GM18517 (cell line): ENCODE data around the gene SLCO2A1.

Experiments
- ATAC-seq: cut with Tn5 transposase; IDR thresholded peaks from one replicate; pipeline ENCODE4 v1.9.1; 2021; ENCODE audit warnings: mild to moderate bottlenecking, moderate library complexity; ENCODE audit not compliant: unreplicated experiment

Gene SLCO2A1

GRCh38 chr3:133935843-133936769, 93.6 kb downstream of the SLCO2A1 start:
- no peak for ATAC-seq

- ATAC-seq: no peak
These were observed 94.5 kb downstream of the SLCO2A1 start for GRCh38 chr3:133934996-133935842.

GRCh38 chr3:133934073-133934970, 95.4 kb downstream of the SLCO2A1 start:
- no peak for ATAC-seq

GRCh38 chr3:133933097-133934024, 96.4 kb downstream of the SLCO2A1 start:
- ATAC-seq: no peak

- ATAC-seq: no peak
These were observed 97.7 kb downstream of the SLCO2A1 start for GRCh38 chr3:133932009-133932408.

GRCh38 chr3:133931084-133931483, 98.6 kb downstream of the SLCO2A1 start:
- ATAC-seq: no peak

GRCh38 chr3:133930341-133930933, 99.3 kb downstream of the SLCO2A1 start:
- no peak for ATAC-seq

- ATAC-seq: no peak
These were observed 100.7 kb downstream of the SLCO2A1 start for GRCh38 chr3:133928903-133929607.

GRCh38 chr3:133928136-133928893, 101.4 kb downstream of the SLCO2A1 start:
- no peak for ATAC-seq

GRCh38 chr3:133927540-133928066, 102.1 kb downstream of the SLCO2A1 start:
- no peak for ATAC-seq

GRCh38 chr3:133926736-133927539, 102.8 kb downstream of the SLCO2A1 start:
- no peak for ATAC-seq

GRCh38 chr3:133925960-133926735, 103.6 kb downstream of the SLCO2A1 start:
- ATAC-seq: no peak

- no peak for ATAC-seq
These were observed 105.7 kb downstream of the SLCO2A1 start for GRCh38 chr3:133924041-133924440.

- ATAC-seq: no peak
These were observed 108.1 kb downstream of the SLCO2A1 start for GRCh38 chr3:133921592-133921991.

GRCh38 chr3:133917144-133917543, 112.6 kb downstream of the SLCO2A1 start:
- ATAC-seq: no peak
